ENCODE results near the gene SP110. TPM values are rescaled to one million over a fixed set of nuclear protein-coding genes. Genes with fewer than 3 reads are reported as not detected.

Gene SP110
- total RNA-seq, 1 donor from 2014 or later = 25.2 TPM

- Histone ChIP-seq H3K27me3 (no peaks in the 10 kb centered on the region), H3K9me3 (no peaks in the 10 kb centered on the region), H3K4me3 (no peak overlapping the region), H3K4me1 (no peaks in the 10 kb centered on the region), H3K36me3 (peaks cover 70 to 97% of the 10 kb centered on the region in 2 donors), H3K27ac (no peak overlapping the region)
- no peak for TF ChIP-seq CTCF (IDR thresholded peaks at IDR 0.05)
- DNase-seq (ENCODE audit: low spot score in 2 of 2) = no peak
- intact Hi-C loops (cut with DNase I) = no loop called here
Measured at GRCh38 chr2:230203110-230203676, 16.6 kb downstream of the SP110 start.

GRCh38 chr2:230202430-230203109, 17.2 kb downstream of the SP110 start:
- no peak for DNase-seq (ENCODE audit: low spot score in 2 of 2)
- Histone ChIP-seq H3K36me3 (peaks cover 69 to 97% of the 10 kb centered on the region in 2 donors), H3K27ac (no peak overlapping the region), H3K9me3 (no peaks in the 10 kb centered on the region), H3K4me1 (no peaks in the 10 kb centered on the region), H3K4me3 (no peak overlapping the region), H3K27me3 (no peaks in the 10 kb centered on the region)
- intact Hi-C loops (cut with DNase I) = no loop called here
- TF ChIP-seq CTCF (IDR thresholded peaks at IDR 0.05) = no peak

GRCh38 chr2:230184727-230185578, 34.8 kb downstream of the SP110 start:
- no peak overlapping the region for H3K27ac ChIP-seq
- intact Hi-C loops (cut with DNase I) = no loop called here

GRCh38 chr2:230181195-230181594, 38.6 kb downstream of the SP110 start:
- H3K27me3 ChIP-seq = no peaks in the 10 kb centered on the region
- H3K9me3 ChIP-seq = no peaks in the 10 kb centered on the region
- intact Hi-C loops (cut with DNase I) = no loop called here
- no peak overlapping the region for H3K4me3 ChIP-seq
- no peak for TF ChIP-seq CTCF (IDR thresholded peaks at IDR 0.05)
- H3K4me1 ChIP-seq = no peaks in the 10 kb centered on the region
- DNase-seq (ENCODE audit: low spot score in 2 of 2) = no peak
- H3K27ac ChIP-seq = no peak overlapping the region
- peaks cover 52 to 71% of the 10 kb centered on the region in 2 donors for H3K36me3 ChIP-seq

More at GRCh38 chr2:230184727-230185578, 34.8 kb downstream of the SP110 start:
- no peaks in the 10 kb centered on the region for H3K4me1 ChIP-seq
- TF ChIP-seq CTCF (IDR thresholded peaks at IDR 0.05) = no peak
- peaks cover 24 to 39% of the 10 kb centered on the region in 2 donors for H3K36me3 ChIP-seq
- no peaks in the 10 kb centered on the region for H3K9me3 ChIP-seq
- no peak for DNase-seq (ENCODE audit: low spot score in 2 of 2)
- no peak overlapping the region for H3K4me3 ChIP-seq
- H3K27me3 ChIP-seq = no peaks in the 10 kb centered on the region

- H3K27ac ChIP-seq = no peak overlapping the region
- peaks cover 57 to 81% of the 10 kb centered on the region in 2 donors for H3K36me3 ChIP-seq
- intact Hi-C loops (cut with DNase I) = no loop called here
- no peaks in the 10 kb centered on the region for H3K4me1 ChIP-seq
- TF ChIP-seq CTCF (IDR thresholded peaks at IDR 0.05) = no peak
- H3K27me3 ChIP-seq = no peaks in the 10 kb centered on the region
- no peaks in the 10 kb centered on the region for H3K9me3 ChIP-seq
- H3K4me3 ChIP-seq = no peak overlapping the region
- DNase-seq (ENCODE audit: low spot score in 2 of 2) = no peak
Measured at GRCh38 chr2:230179907-230180306, 39.9 kb downstream of the SP110 start.

Data from ascending aorta (tissue), 2 donors.